Measurements from ENCODE around the gene NCK2. TPM values are rescaled to one million over a fixed set of nuclear protein-coding genes. Genes with fewer than 3 reads are reported as not detected.

NCK2 gene
- total RNA-seq, 2 donors from 2014 or later, result 31.7 to 39.3 TPM

DNA sequence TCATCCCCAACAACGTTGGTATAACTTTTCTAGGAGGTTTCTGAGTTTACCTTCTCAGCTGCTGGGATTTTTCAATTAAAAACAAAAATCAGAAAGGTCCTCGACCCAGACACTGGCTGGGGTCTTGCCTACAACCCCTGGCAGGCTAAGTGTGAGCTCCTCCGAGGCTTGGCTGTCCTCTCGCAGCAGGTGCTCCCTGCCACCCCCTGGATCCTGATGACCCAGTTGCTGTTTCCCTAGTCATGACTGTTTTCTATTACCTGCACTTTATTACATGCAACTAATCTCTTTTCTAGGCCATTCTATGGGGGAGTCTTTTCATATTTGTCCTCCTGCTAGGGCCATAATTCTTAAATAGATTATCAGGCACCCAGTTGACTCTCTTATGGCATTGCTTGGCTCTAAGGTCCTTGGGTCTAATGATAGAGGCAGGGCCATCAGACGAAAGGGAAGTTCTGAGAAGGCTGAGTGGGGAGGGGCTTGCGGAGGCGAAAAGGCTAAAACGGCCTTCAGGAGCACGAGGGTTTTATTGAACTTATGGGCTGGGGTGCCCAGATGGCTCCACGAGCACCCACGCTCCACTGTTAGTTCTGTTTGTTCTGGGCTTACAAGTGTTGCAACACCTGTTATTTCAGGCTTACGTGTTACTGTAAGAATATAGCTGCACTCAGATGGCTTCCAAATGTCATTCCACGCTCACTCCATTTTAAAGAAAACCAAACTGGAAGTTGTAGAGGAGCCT lies 166.0 kb downstream of the NCK2 start:
- peaks cover 8 to 20% of the 10 kb centered on the region in 2 donors for H3K9me3 ChIP-seq
- no peaks in the 10 kb centered on the region for H3K27me3 ChIP-seq
- no peak overlapping the region for H3K27ac ChIP-seq
- peaks cover 0 to 21% of the 10 kb centered on the region in 2 donors for H3K4me1 ChIP-seq
- no peak for DNase-seq (ENCODE audit: low spot score)
- TF ChIP-seq, protein P1, sequence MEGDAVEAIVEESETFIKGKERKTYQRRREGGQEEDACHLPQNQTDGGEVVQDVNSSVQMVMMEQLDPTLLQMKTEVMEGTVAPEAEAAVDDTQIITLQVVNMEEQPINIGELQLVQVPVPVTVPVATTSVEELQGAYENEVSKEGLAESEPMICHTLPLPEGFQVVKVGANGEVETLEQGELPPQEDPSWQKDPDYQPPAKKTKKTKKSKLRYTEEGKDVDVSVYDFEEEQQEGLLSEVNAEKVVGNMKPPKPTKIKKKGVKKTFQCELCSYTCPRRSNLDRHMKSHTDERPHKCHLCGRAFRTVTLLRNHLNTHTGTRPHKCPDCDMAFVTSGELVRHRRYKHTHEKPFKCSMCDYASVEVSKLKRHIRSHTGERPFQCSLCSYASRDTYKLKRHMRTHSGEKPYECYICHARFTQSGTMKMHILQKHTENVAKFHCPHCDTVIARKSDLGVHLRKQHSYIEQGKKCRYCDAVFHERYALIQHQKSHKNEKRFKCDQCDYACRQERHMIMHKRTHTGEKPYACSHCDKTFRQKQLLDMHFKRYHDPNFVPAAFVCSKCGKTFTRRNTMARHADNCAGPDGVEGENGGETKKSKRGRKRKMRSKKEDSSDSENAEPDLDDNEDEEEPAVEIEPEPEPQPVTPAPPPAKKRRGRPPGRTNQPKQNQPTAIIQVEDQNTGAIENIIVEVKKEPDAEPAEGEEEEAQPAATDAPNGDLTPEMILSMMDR (IDR thresholded peaks at IDR 0.05), result no peak
- no peak overlapping the region for H3K4me3 ChIP-seq
- H3K36me3 ChIP-seq, result no peaks in the 10 kb centered on the region

DNA sequence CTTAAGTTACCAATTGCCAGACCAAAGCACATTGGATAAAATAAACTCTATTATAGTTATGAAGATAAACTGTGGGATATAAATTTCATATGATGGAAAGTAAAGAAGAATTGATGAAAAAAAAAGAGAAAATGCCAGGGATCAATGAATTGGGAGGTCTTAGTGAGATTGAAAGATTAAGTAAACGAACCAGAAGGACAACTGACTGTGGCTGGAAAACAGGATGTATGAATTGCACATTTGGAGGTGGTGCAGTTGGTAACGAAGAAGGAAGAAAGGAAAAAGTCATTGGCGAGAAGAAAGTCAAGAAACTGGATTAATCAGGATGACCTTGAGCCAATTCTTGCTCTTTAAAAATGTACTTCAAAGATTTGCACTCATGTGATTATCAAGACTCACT lies 166.7 kb downstream of the NCK2 start:
- Histone ChIP-seq H3K36me3 (no peaks in the 10 kb centered on the region), H3K9me3 (peaks cover 8 to 24% of the 10 kb centered on the region in 2 donors), H3K4me3 (no peak overlapping the region), H3K4me1 (peaks cover 0 to 14% of the 10 kb centered on the region in 2 donors), H3K27me3 (no peaks in the 10 kb centered on the region), H3K27ac (no peak overlapping the region)
- TF ChIP-seq, protein P1 (IDR thresholded peaks at IDR 0.05), result no peak
- no peak for DNase-seq (ENCODE audit: low spot score)

DNA sequence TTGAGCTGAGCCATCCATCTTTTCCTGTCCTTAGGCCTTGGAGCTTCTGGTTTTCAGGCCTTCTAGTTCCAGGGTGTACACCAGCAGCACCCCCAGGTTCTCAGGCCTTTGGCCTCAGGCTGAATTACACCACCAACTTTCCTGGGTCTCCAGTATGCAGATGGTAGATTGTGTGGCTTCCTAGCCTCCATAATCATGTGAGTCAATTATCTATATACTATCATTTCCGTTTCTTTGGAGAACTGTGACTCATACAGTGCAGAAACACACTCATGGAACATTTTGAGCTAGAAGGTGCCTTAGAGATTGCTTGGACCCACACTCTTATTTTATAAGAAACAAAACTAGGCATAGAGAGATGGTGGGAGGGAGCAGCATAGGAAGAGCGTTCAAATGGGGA lies 167.4 kb downstream of the NCK2 start:
- Histone ChIP-seq H3K36me3 (no peaks in the 10 kb centered on the region), H3K9me3 (peaks cover 8 to 24% of the 10 kb centered on the region in 2 donors), H3K27ac (no peak overlapping the region), H3K4me3 (no peak overlapping the region), H3K27me3 (no peaks in the 10 kb centered on the region), H3K4me1 (peaks cover 0 to 8% of the 10 kb centered on the region in 2 donors)
- no peak for DNase-seq (ENCODE audit: low spot score)
- TF ChIP-seq, protein P1 (IDR thresholded peaks at IDR 0.05), result no peak

DNA sequence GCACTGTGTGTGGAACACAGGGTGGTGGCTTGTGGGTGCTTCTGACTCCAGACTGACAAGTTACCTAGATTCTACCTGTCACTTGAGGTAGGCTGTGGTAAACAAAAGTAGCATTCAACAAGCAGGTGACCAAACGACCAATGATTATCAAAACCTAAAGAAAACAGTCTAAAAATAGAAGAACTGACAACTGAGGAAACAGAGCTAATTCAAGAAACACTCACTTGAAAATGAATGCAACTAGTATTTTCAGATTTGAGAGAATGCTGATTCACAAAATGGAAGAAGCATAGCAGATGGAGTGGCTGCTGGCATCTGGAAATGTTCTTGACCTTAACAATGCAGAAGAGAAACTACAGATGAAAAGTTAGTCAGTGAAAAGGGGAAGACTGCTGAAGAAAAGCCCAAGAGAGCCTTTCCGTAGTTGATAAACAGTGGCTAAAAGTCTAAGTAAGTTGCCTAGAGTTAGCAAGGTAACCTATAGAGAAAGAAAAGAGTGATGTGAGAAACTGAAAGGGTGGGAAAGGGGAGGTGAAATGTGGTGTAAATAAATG lies 170.4 kb downstream of the NCK2 start:
- TF ChIP-seq, protein P1 (IDR thresholded peaks at IDR 0.05), result no peak
- Histone ChIP-seq H3K27me3 (no peaks in the 10 kb centered on the region), H3K4me1 (peaks cover 0 to 5% of the 10 kb centered on the region in 2 donors), H3K9me3 (peaks cover 8 to 24% of the 10 kb centered on the region in 2 donors), H3K36me3 (no peaks in the 10 kb centered on the region), H3K27ac (no peak overlapping the region), H3K4me3 (no peak overlapping the region)
- DNase-seq (ENCODE audit: low spot score), result no peak

DNA sequence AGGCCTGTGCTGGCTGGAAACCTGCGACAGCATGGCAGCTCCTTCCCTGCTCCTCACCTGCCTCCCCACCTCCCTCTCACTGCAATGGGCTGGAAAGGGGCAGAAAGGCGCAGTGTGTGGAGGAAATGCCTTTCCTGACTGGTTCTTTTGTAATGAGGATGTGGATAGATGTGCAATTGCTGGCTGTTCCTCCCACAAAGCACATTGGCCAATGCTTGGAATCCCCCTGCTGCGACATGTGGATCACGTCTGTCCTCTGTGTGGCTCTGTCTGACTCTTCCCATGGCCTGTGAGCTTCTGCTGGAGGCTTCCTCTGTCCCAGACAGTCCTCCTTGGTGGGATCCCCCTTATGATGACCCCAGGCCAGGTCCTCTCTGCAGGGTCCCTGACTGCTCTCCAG lies 172.5 kb downstream of the NCK2 start:
- DNase-seq (ENCODE audit: low spot score), result no peak
- peaks cover 8 to 24% of the 10 kb centered on the region in 2 donors for H3K9me3 ChIP-seq
- no peak overlapping the region for H3K4me3 ChIP-seq
- H3K36me3 ChIP-seq, result no peaks in the 10 kb centered on the region
- H3K27me3 ChIP-seq, result no peaks in the 10 kb centered on the region
- H3K4me1 ChIP-seq, result peaks cover 0 to 5% of the 10 kb centered on the region in 2 donors
- H3K27ac ChIP-seq, result no peak overlapping the region
- TF ChIP-seq, protein P1 (IDR thresholded peaks at IDR 0.05), result no peak
